GM12878 (cell line): ENCODE measurements around the gene AP2A2. TPM values are rescaled to one million over a fixed set of nuclear protein-coding genes. Genes with fewer than 3 reads are reported as not detected.

Experiments used
- CBX5 ChIP-seq: sonication (generic); IDR thresholded peaks from 2 replicates; pipeline ENCODE4 v1.6.1; 2016; ENCODE audit warnings: low read depth, moderate library complexity, mild to moderate bottlenecking, inconsistent platforms
- HDAC6 ChIP-seq: fragments of 200-600 bp; sonication (generic); IDR thresholded peaks from one replicate; pipeline ENCODE4 v1.8.0; 2017; ENCODE audit warnings: antibody characterized with exemption; ENCODE audit not compliant: unreplicated experiment
- IKZF1 ChIP-seq: fragments of 450-650 bp; conservative IDR thresholded peaks from 2 replicates; pipeline ENCODE4 v1.6.1; 2017; ENCODE audit warnings: antibody characterized with exemption, mild to moderate bottlenecking
- NR2C2 ChIP-seq: IDR thresholded peaks from 2 replicates; pipeline ENCODE4 v1.6.1; 2011; ENCODE audit warnings: borderline replicate concordance, low read depth; ENCODE audit not compliant: control insufficient read depth, insufficient read length
- RAD51 ChIP-seq: fragments of 450-650 bp; IDR thresholded peaks from 2 replicates; pipeline ENCODE4 v1.6.1; 2016; ENCODE audit warnings: moderate library complexity, mild to moderate bottlenecking, inconsistent platforms
- SP1 ChIP-seq: IDR thresholded peaks from one replicate; pipeline ENCODE4 v1.6.1; 2011; ENCODE audit warnings: low read depth, low read length
- SUZ12 ChIP-seq: fragments of 200-600 bp; sonication (generic); IDR thresholded peaks from one replicate; pipeline ENCODE4 v1.6.1; 2018; ENCODE audit warnings: antibody characterized with exemption, mild to moderate bottlenecking; ENCODE audit not compliant: unreplicated experiment
- polyA plus RNA-seq, 11 experiments: library from polyadenylated mRNA; depleted of rRNA in 4 of 11; unstranded in 6 of 11; stranded (reverse) in 5 of 11; fragments of >200 nt; fragmentation: Nextera tagmentation in 4 of 11; fragmentation: Illumina TruSeq in 1 of 11; extraction: Ambion mirVana in 4 of 11; extraction: Trizol in 1 of 11; gene quantifications; 1 replicate in 1 of 11; 2 replicates in 10 of 11; pipeline versions ENCODE4 v1.2.1 to v1.2.3, GENCODE V29; 2011 to 2016; ENCODE audit warnings: inconsistent platforms in 2 of 11, missing spikeins in 2 of 11, low read depth in 1 of 11
- total RNA-seq, 4 experiments: library from RNA; depleted of rRNA in 3 of 4; stranded (reverse); fragments of >200 nt in 3 of 4; fragmentation: Illumina TruSeq in 1 of 4; extraction: Trizol in 1 of 4; gene quantifications; 2 replicates each; pipeline versions ENCODE4 v1.2.1 to v1.2.3, GENCODE V29; 2013 to 2021
- TF ChIP-seq, protein P1 (sequence below): IDR thresholded peaks from 2 replicates; pipeline ENCODE4 v1.6.1; 2012; ENCODE audit warnings: mild to moderate bottlenecking, low read depth, low read length
- TF ChIP-seq, protein P2 (sequence below): fragments of 450-650 bp; IDR thresholded peaks from 2 replicates; pipeline ENCODE4 v1.6.1; 2016; ENCODE audit warnings: mild to moderate bottlenecking, moderate library complexity, borderline replicate concordance

The AP2A2 gene
- total and polyA plus RNA-seq, 10 of the 15 experiments (the other 5 are each of a cell fraction or from before 2014, with no cell fraction given), result 0.58 to 48.8 (median 18.2) TPM

DNA sequence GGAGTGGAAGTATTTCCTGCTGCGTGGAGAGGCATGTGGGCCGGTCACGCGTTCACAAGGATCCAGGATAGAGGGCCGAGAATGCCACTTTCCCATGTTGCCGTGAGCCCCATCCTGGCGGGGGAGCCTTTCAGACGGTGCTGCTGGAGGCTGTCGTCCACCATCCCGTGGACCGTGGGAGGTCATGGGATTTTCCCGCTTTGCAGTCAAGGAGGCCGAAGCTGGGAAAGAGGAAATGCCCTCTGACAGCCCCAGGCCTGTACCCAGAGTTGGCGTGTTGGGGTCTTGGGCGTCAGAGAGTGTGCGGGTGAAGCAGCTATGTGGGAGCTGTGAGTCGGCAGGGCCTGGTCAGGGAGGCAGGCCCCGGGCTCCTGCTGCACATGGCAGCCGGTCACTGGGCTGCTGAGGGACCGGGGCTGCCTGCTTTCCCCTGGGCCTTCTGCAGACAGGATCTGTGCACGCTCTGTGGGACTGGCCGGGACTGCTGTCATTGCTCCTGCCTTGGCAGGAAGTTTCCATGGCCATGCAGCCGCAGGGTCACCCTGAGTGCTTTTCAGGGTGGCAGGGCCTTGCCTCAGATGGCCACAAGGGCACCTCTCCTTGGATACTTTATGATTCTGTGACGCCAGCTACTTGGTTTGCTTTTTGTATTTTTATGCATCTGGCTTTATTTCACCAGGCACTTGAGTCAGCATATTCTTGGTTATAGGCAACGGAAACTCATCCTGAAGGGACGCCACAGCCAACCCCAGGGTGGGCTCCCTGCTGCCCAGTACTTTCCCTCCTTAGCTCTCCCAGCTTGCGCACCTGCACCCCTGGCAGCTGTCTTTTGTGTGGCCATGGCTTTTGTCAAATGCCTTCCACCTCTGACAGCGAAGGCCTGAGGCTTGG lies 52.4 kb downstream of the AP2A2 start (continued):
- TF ChIP-seq, protein P1, sequence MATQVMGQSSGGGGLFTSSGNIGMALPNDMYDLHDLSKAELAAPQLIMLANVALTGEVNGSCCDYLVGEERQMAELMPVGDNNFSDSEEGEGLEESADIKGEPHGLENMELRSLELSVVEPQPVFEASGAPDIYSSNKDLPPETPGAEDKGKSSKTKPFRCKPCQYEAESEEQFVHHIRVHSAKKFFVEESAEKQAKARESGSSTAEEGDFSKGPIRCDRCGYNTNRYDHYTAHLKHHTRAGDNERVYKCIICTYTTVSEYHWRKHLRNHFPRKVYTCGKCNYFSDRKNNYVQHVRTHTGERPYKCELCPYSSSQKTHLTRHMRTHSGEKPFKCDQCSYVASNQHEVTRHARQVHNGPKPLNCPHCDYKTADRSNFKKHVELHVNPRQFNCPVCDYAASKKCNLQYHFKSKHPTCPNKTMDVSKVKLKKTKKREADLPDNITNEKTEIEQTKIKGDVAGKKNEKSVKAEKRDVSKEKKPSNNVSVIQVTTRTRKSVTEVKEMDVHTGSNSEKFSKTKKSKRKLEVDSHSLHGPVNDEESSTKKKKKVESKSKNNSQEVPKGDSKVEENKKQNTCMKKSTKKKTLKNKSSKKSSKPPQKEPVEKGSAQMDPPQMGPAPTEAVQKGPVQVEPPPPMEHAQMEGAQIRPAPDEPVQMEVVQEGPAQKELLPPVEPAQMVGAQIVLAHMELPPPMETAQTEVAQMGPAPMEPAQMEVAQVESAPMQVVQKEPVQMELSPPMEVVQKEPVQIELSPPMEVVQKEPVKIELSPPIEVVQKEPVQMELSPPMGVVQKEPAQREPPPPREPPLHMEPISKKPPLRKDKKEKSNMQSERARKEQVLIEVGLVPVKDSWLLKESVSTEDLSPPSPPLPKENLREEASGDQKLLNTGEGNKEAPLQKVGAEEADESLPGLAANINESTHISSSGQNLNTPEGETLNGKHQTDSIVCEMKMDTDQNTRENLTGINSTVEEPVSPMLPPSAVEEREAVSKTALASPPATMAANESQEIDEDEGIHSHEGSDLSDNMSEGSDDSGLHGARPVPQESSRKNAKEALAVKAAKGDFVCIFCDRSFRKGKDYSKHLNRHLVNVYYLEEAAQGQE, result no peak
- TF ChIP-seq SUZ12 (no peak), IKZF1 (no peak), RAD51 (no peak), NR2C2 (no peak), SP1 (no peak), HDAC6 (no peak), CBX5 (no peak)
- TF ChIP-seq, protein P2, sequence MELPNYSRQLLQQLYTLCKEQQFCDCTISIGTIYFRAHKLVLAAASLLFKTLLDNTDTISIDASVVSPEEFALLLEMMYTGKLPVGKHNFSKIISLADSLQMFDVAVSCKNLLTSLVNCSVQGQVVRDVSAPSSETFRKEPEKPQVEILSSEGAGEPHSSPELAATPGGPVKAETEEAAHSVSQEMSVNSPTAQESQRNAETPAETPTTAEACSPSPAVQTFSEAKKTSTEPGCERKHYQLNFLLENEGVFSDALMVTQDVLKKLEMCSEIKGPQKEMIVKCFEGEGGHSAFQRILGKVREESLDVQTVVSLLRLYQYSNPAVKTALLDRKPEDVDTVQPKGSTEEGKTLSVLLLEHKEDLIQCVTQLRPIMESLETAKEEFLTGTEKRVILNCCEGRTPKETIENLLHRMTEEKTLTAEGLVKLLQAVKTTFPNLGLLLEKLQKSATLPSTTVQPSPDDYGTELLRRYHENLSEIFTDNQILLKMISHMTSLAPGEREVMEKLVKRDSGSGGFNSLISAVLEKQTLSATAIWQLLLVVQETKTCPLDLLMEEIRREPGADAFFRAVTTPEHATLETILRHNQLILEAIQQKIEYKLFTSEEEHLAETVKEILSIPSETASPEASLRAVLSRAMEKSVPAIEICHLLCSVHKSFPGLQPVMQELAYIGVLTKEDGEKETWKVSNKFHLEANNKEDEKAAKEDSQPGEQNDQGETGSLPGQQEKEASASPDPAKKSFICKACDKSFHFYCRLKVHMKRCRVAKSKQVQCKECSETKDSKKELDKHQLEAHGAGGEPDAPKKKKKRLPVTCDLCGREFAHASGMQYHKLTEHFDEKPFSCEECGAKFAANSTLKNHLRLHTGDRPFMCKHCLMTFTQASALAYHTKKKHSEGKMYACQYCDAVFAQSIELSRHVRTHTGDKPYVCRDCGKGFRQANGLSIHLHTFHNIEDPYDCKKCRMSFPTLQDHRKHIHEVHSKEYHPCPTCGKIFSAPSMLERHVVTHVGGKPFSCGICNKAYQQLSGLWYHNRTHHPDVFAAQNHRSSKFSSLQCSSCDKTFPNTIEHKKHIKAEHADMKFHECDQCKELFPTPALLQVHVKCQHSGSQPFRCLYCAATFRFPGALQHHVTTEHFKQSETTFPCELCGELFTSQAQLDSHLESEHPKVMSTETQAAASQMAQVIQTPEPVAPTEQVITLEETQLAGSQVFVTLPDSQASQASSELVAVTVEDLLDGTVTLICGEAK, result no peak
